Measurements from ENCODE around the gene DMTF1.

- TF ChIP-seq, protein P1, sequence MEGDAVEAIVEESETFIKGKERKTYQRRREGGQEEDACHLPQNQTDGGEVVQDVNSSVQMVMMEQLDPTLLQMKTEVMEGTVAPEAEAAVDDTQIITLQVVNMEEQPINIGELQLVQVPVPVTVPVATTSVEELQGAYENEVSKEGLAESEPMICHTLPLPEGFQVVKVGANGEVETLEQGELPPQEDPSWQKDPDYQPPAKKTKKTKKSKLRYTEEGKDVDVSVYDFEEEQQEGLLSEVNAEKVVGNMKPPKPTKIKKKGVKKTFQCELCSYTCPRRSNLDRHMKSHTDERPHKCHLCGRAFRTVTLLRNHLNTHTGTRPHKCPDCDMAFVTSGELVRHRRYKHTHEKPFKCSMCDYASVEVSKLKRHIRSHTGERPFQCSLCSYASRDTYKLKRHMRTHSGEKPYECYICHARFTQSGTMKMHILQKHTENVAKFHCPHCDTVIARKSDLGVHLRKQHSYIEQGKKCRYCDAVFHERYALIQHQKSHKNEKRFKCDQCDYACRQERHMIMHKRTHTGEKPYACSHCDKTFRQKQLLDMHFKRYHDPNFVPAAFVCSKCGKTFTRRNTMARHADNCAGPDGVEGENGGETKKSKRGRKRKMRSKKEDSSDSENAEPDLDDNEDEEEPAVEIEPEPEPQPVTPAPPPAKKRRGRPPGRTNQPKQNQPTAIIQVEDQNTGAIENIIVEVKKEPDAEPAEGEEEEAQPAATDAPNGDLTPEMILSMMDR (tag by site-specific recombination; IDR thresholded peaks at IDR 0.05): peak; percentile 34; the same call in 1 of the 2 replicates
- TF ChIP-seq, protein P2, sequence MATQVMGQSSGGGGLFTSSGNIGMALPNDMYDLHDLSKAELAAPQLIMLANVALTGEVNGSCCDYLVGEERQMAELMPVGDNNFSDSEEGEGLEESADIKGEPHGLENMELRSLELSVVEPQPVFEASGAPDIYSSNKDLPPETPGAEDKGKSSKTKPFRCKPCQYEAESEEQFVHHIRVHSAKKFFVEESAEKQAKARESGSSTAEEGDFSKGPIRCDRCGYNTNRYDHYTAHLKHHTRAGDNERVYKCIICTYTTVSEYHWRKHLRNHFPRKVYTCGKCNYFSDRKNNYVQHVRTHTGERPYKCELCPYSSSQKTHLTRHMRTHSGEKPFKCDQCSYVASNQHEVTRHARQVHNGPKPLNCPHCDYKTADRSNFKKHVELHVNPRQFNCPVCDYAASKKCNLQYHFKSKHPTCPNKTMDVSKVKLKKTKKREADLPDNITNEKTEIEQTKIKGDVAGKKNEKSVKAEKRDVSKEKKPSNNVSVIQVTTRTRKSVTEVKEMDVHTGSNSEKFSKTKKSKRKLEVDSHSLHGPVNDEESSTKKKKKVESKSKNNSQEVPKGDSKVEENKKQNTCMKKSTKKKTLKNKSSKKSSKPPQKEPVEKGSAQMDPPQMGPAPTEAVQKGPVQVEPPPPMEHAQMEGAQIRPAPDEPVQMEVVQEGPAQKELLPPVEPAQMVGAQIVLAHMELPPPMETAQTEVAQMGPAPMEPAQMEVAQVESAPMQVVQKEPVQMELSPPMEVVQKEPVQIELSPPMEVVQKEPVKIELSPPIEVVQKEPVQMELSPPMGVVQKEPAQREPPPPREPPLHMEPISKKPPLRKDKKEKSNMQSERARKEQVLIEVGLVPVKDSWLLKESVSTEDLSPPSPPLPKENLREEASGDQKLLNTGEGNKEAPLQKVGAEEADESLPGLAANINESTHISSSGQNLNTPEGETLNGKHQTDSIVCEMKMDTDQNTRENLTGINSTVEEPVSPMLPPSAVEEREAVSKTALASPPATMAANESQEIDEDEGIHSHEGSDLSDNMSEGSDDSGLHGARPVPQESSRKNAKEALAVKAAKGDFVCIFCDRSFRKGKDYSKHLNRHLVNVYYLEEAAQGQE (tag by site-specific recombination; IDR thresholded peaks at IDR 0.05): no peak
- TF ChIP-seq ZNF76 (tag by site-specific recombination; IDR thresholded peaks at IDR 0.05; ENCODE audit: borderline replicate concordance, low read depth): no peak
- no peak for TF ChIP-seq ZNF416 (tag by site-specific recombination; IDR thresholded peaks at IDR 0.05)
- TF ChIP-seq ZIC2 (tag by site-specific recombination; IDR thresholded peaks at IDR 0.05): peak; percentile 63
- TF ChIP-seq YY1 (tag by site-specific recombination; IDR thresholded peaks at IDR 0.05): no peak
- no peak for TF ChIP-seq ZNF362 (tag by site-specific recombination; IDR thresholded peaks at IDR 0.05)
- TF ChIP-seq ZNF530 (tag by site-specific recombination; IDR thresholded peaks at IDR 0.05; ENCODE audit: low read depth): no peak
- TF ChIP-seq ZEB2 (tag by site-specific recombination; IDR thresholded peaks at IDR 0.05): 0 out of 2 replicates have a peak, but pooled peaks have one; percentile 23
- no peak; the same call in 1 of the 2 replicates for TF ChIP-seq PRDM1 (tag by site-specific recombination; IDR thresholded peaks at IDR 0.05)
- TF ChIP-seq ZNF777 (tag by site-specific recombination; IDR thresholded peaks at IDR 0.05; ENCODE audit: borderline replicate concordance): no peak
These were observed 67.3 kb downstream of the DMTF1 start, which contains the start of gene TMEM243 for GRCh38 chr7:87219545-87220025.

All from HEK293 (cell line).